Heart right ventricle (tissue), 16 donors: ENCODE results near the gene WDR45. TPM values are rescaled to one million over a fixed set of nuclear protein-coding genes. Genes with fewer than 3 reads are reported as not detected.

ENCODE experiments used
- ATAC-seq, 8 donors: fragments of 200-7000 bp; cut with Tn5 transposase; one replicate each; pipeline ENCODE4 v1.9.1; 2020; ENCODE audit warnings: mild to moderate bottlenecking in 8 of 8, moderate library complexity in 8 of 8, moderate number of reproducible peaks in 1 of 8
- DNase-seq, 2 donors: peaks; one replicate each; pipeline ENCODE4 v3.0.0-alpha.2; 2020
- H3K27ac ChIP-seq, 10 donors: fragments of 200-600 bp; sonication (generic) in 2 of 10; one replicate each; pipeline versions ENCODE4 v1.5.0 to v1.8.0; 2020 to 2022; ENCODE audit warnings: mild to moderate bottlenecking in 3 of 10
- H3K27me3 ChIP-seq, 7 donors: fragments of 200-600 bp; one replicate each; pipeline ENCODE4 v1.8.0; 2021 to 2022; ENCODE audit warnings: mild to moderate bottlenecking in 2 of 7
- H3K36me3 ChIP-seq, 9 donors: fragments of 200-600 bp; sonication (generic) in 1 of 9; one replicate each; pipeline versions ENCODE4 v1.5.0 to v1.8.0; 2020 to 2022; ENCODE audit warnings: mild to moderate bottlenecking in 2 of 9
- H3K4me1 ChIP-seq, 9 donors: fragments of 200-600 bp; sonication (generic) in 1 of 9; one replicate each; pipeline versions ENCODE4 v1.5.0 to v1.8.0; 2020 to 2022; ENCODE audit warnings: mild to moderate bottlenecking in 4 of 9
- H3K4me3 ChIP-seq, 10 donors: fragments of 200-600 bp; sonication (generic) in 2 of 10; one replicate each; pipeline versions ENCODE4 v1.5.0 to v1.8.0; 2020 to 2022; ENCODE audit warnings: mild to moderate bottlenecking in 7 of 10, moderate library complexity in 2 of 10
- H3K9me3 ChIP-seq, 11 donors: fragments of 200-600 bp in 10 of 11; sonication (generic) in 2 of 11; one replicate each; pipeline versions ENCODE4 v1.5.0 to v1.8.0; 2013 to 2022; ENCODE audit warnings: mild to moderate bottlenecking in 2 of 11, control low read depth in 1 of 11, moderate library complexity in 1 of 11
- CTCF ChIP-seq, 9 donors: fragments of 200-600 bp; sonication (generic) in 2 of 9; IDR thresholded peaks; one replicate each; pipeline versions ENCODE4 v1.5.0 to v1.8.0; 2021 to 2022; ENCODE audit warnings: antibody characterized with exemption in 9 of 9, mild to moderate bottlenecking in 5 of 9, moderate library complexity in 1 of 9
- WGBS, 2 donors: extraction: QIAGEN DNeasy Blood & Tissue Kit; methylation state at CpG; one replicate each; pipeline ENCODE4 v1.1.7; 2013; ENCODE audit warnings: inconsistent platforms in 1 of 2; 5-methylcytosine and 5-hydroxymethylcytosine counted together
- intact Hi-C, 10 donors: fragments of 100-400 bp; cut with DNase I; formaldehyde crosslinking; loops; one replicate each; pipeline versions ENCODE4 v1.11.1 to v1.14.2; 2022
- polyA plus RNA-seq, 2 donors: library from polyadenylated mRNA; stranded (reverse); fragments of 200-250 nt; gene quantifications; one replicate each; pipeline ENCODE4 v1.2.3, GENCODE V29; 2013
- total RNA-seq, 10 donors: library from RNA; stranded (reverse); fragmentation: NEBNext Ultra II Directional in 3 of 10; extraction: Animal tissue kit (Norgen Biotek cat#: 25700) in 3 of 10; gene quantifications; one replicate each; pipeline versions ENCODE4 v1.2.1 to v1.2.4, GENCODE V29; 2021 to 2023
- donor health status: Arrhythmogenic right ventricular cardiomyopathy.
- donor health status: ischemic (EF 13 %, LVEDD 7.1; RV severe dilation, severe dysfunction).
- donor health status: healthy with polysubstance abuse.
- donor health status: DM: no; HTN: yes; CAD: no.
- donor health status: DM: no; HTN: no; CAD: no.
- donor health status: ischemic (EF 25% LVEDD 6.9; RV normal size, moderate dysfunction).
- donor health status: ischemic (EF 25% LVEDD 5.7; RV mildly dilated, moderate dysfunction).
- donor health status: healthy.
- donor health status: DM: yes; HTN: yes; CAD: no.
- donor health status: Ischemic cardiomyopathy.
- donor health status: ischemic (EF 35%, LVEDD 5.7; RV mildly dilated, moderate dysfunction).
- donor health status: nonischemic (EF 11% LVEDD 7.7; RV severe dilation, severe dysfunction).
- donor health status: DM: yes; HTN: yes; CAD: no.
- donor health status: PGD.
- donor health status: ischemic (EF 29% LVEDD 5.4; RV normal size, mild dysfunction).
- donor health status: nonischemic (EF 23%, LVEDD 6.1; RV moderate dilation, normal function).

The WDR45 gene
- total and polyA plus RNA-seq, 12 donors, result 45.7 to 107 (median 62.2) TPM

GRCh38 chrX:49042581-49043219 is 37.0 kb downstream of the WDR45 start:
- intact Hi-C loops, result loop anchor here in 7 of 10 donors (1.0 to 10.0 kb wide), 8 partner anchors 35 to 242 kb away; partner anchors contain the start of genes GRIPAP1 (in 4 of the 7), KCND1 (in 2 of the 7), OTUD5 (in 1 of the 7) and WDR45 (in 1 of the 7)
- Histone ChIP-seq H3K9me3 (peaks cover 0 to 14% (median 0%) of the 10 kb centered on the region in 11 donors), H3K27ac (peak overlapping the region; percentile 91 to 99 (median 96)), H3K27me3 (no peaks in the 10 kb centered on the region), H3K4me3 (peak overlapping the region; percentile 64 to 92 (median 80)), H3K4me1 (peaks cover 0 to 35% (median 15%) of the 10 kb centered on the region in 9 donors), H3K36me3 (peaks cover 0 to 19% (median 0%) of the 10 kb centered on the region in 9 donors)
- DNase-seq, result no peak
- peak in 3 of 8 donors; percentile 0 to 11 (median 1) for ATAC-seq
- 0 to 1% methylated on average over 12 to 29 of the region's 29 CpGs for WGBS, 2 donors
- TF ChIP-seq CTCF (IDR thresholded peaks at IDR 0.05), result no peak

GRCh38 chrX:49041744-49042580 is 37.7 kb downstream of the WDR45 start:
- DNase-seq (peak in 1 of 2 donors; percentile 13), ATAC-seq (no peak)
- Histone ChIP-seq H3K27me3 (no peaks in the 10 kb centered on the region), H3K9me3 (peaks cover 0 to 14% (median 0%) of the 10 kb centered on the region in 11 donors), H3K4me3 (peak overlapping the region; percentile 64 to 92 (median 80)), H3K27ac (peak overlapping the region; percentile 91 to 99 (median 96)), H3K36me3 (peaks cover 0 to 27% (median 0%) of the 10 kb centered on the region in 9 donors), H3K4me1 (peaks cover 0 to 35% (median 15%) of the 10 kb centered on the region in 9 donors)
- WGBS, 2 donors, result 9 to 18% methylated on average over 9 to 10 of the region's 10 CpGs
- intact Hi-C loops, result loop anchor here in 7 of 10 donors (2.0 to 10.0 kb wide), 7 partner anchors 35 to 241 kb away; partner anchors contain the start of genes GRIPAP1 (in 3 of the 7), KCND1 (in 2 of the 7), OTUD5 (in 1 of the 7) and WDR45 (in 1 of the 7)
- no peak for TF ChIP-seq CTCF (IDR thresholded peaks at IDR 0.05)

- intact Hi-C loops, result loop anchor here in 6 of 10 donors (5.0 to 10.0 kb wide), 5 partner anchors 37 to 86 kb away; partner anchors contain the start of genes GRIPAP1 (in 2 of the 6), KCND1 (in 2 of the 6), OTUD5 (in 1 of the 6) and WDR45 (in 1 of the 6)
- peaks cover 0 to 14% (median 0%) of the 10 kb centered on the region in 11 donors for H3K9me3 ChIP-seq
- ATAC-seq, result no peak
- H3K27ac ChIP-seq, result peak overlapping the region in 9 of 10 donors; percentile 52 to 99 (median 96)
- peaks cover 0 to 41% (median 0%) of the 10 kb centered on the region in 9 donors for H3K36me3 ChIP-seq
- WGBS, 2 donors, result 18 to 26% methylated on average over 6 to 7 of the region's 7 CpGs
- H3K4me1 ChIP-seq, result peaks cover 0 to 35% (median 15%) of the 10 kb centered on the region in 9 donors
- no peak for TF ChIP-seq CTCF (IDR thresholded peaks at IDR 0.05)
- H3K4me3 ChIP-seq, result peak overlapping the region in 7 of 10 donors; percentile 3 to 92 (median 81)
- DNase-seq, result no peak
- H3K27me3 ChIP-seq, result no peaks in the 10 kb centered on the region
These were observed 39.2 kb downstream of the WDR45 start for GRCh38 chrX:49040376-49040955.
